8988T (cell line): Measurements from ENCODE around the gene SCRN1.
A peak's percentile ranks its signal among the peaks of the same experiment; 100 is the strongest.

Source experiments
- DNase-seq: peaks from one replicate; pipeline ENCODE4 v3.0.0; 2011

SCRN1 gene

GRCh38 chr7:30001998-30002397 lies 12.4 kb upstream of the SCRN1 start:
- DNase-seq, result no peak

- DNase-seq, result no peak
Observed at GRCh38 chr7:29998489-29998888, 8.9 kb upstream of the SCRN1 start.

- no peak for DNase-seq
Observed at GRCh38 chr7:29996321-29996720, 6.7 kb upstream of the SCRN1 start.

- no peak for DNase-seq
Observed at GRCh38 chr7:29995652-29996051, 6.1 kb upstream of the SCRN1 start.

GRCh38 chr7:29993140-29993539 lies 3.5 kb upstream of the SCRN1 start:
- no peak for DNase-seq

- DNase-seq, result no peak
Observed at GRCh38 chr7:29991937-29992336, 2.3 kb upstream of the SCRN1 start.

GRCh38 chr7:29990931-29991330 lies 1.3 kb upstream of the SCRN1 start:
- DNase-seq, result no peak

GRCh38 chr7:29988424-29989256 lies 961 bp downstream of the SCRN1 start:
- peak; percentile 20 for DNase-seq

- peak; percentile 22 for DNase-seq
Observed at GRCh38 chr7:29987811-29988317, 1.7 kb downstream of the SCRN1 start.

- no peak for DNase-seq
Observed at GRCh38 chr7:29987083-29987482, 2.5 kb downstream of the SCRN1 start.

- no peak for DNase-seq
Observed at GRCh38 chr7:29980151-29980550, 9.4 kb downstream of the SCRN1 start.

- no peak for DNase-seq
Observed at GRCh38 chr7:29977886-29978651, 11.5 kb downstream of the SCRN1 start.

GRCh38 chr7:29976673-29977415 lies 12.8 kb downstream of the SCRN1 start:
- DNase-seq, result no peak

- DNase-seq, result no peak
Observed at GRCh38 chr7:29976266-29976665, 13.3 kb downstream of the SCRN1 start.

- DNase-seq, result no peak
Observed at GRCh38 chr7:29975561-29975960, 14.0 kb downstream of the SCRN1 start.

- DNase-seq, result no peak
Observed at GRCh38 chr7:29974286-29974685, 15.3 kb downstream of the SCRN1 start.

- no peak for DNase-seq
Observed at GRCh38 chr7:29972315-29972669, 17.3 kb downstream of the SCRN1 start.

GRCh38 chr7:29971566-29972314 lies 17.9 kb downstream of the SCRN1 start:
- no peak for DNase-seq

GRCh38 chr7:29970158-29970557 lies 19.4 kb downstream of the SCRN1 start:
- DNase-seq, result no peak

GRCh38 chr7:29969738-29970137 lies 19.9 kb downstream of the SCRN1 start:
- DNase-seq, result no peak

- DNase-seq, result no peak
Observed at GRCh38 chr7:29968683-29969395, 20.8 kb downstream of the SCRN1 start.

GRCh38 chr7:29965030-29965429 lies 24.6 kb downstream of the SCRN1 start:
- DNase-seq, result no peak
